BLaER1 treated with 17β-estradiol and CSF1 and Interleukin-3, amounts not matched to agents 10 nM and 100 nM (cell line): ENCODE data around the gene DPP10.

ENCODE experiments used
- H3K27ac ChIP-seq, 11 experiments: shearing (Covaris generic); formaldehyde crosslinking; 2 replicates each; pipeline ENCODE4 v1.8.1; 2022
- H3K27me3 ChIP-seq, 11 experiments: shearing (Covaris generic); formaldehyde crosslinking; 2 replicates each; pipeline ENCODE4 v1.8.1; 2022
- H3K36me3 ChIP-seq, 11 experiments: shearing (Covaris generic); formaldehyde crosslinking; 2 replicates each; pipeline ENCODE4 v1.8.1; 2022
- H3K4me1 ChIP-seq, 10 experiments: shearing (Covaris generic); formaldehyde crosslinking; 2 replicates each; pipeline ENCODE4 v1.8.1; 2022
- H3K4me2 ChIP-seq, 11 experiments: shearing (Covaris generic); formaldehyde crosslinking; 2 replicates each; pipeline ENCODE4 v1.8.1; 2022
- H3K4me3 ChIP-seq, 10 experiments: shearing (Covaris generic); formaldehyde crosslinking; 2 replicates each; pipeline ENCODE4 v1.8.1; 2022
- H3K9ac ChIP-seq, 11 experiments: shearing (Covaris generic); formaldehyde crosslinking; 2 replicates each; pipeline ENCODE4 v1.8.1; 2022
- H3K9me3 ChIP-seq, 11 experiments: shearing (Covaris generic); formaldehyde crosslinking; replicated peaks in 1 of 11; 2 replicates each; pipeline ENCODE4 v1.8.1; 2022
- H4K20me1 ChIP-seq, 11 experiments: shearing (Covaris generic); formaldehyde crosslinking; 2 replicates each; pipeline ENCODE4 v1.8.1; 2022
- Cebpa-rat ChIP-seq, 11 experiments: shearing (Covaris generic); IDR thresholded peaks; 2 replicates each; pipeline ENCODE4 v1.8.1; 2022

Gene DPP10

GRCh38 chr2:115558725-115559124, 1116.3 kb downstream of the DPP10 start:
- H3K4me1 ChIP-seq = no peaks in the 10 kb centered on the region
- no peak for TF ChIP-seq Cebpa-rat (IDR thresholded peaks at IDR 0.05)
- no peaks in the 10 kb centered on the region for H3K27me3 ChIP-seq
- H3K4me2 ChIP-seq = no peak overlapping the region
- H3K9me3 ChIP-seq = no peaks in the 10 kb centered on the region
- H3K9ac ChIP-seq = no peak overlapping the region
- no peak overlapping the region for H3K4me3 ChIP-seq
- no peak overlapping the region for H3K27ac ChIP-seq
- H3K36me3 ChIP-seq = no peaks in the 10 kb centered on the region
- no peaks in the 10 kb centered on the region for H4K20me1 ChIP-seq

GRCh38 chr2:115560666-115561065, 1118.2 kb downstream of the DPP10 start:
- H3K36me3 ChIP-seq = no peaks in the 10 kb centered on the region
- TF ChIP-seq Cebpa-rat (IDR thresholded peaks at IDR 0.05) = no peak
- H3K27me3 ChIP-seq = no peaks in the 10 kb centered on the region
- H3K4me1 ChIP-seq = no peaks in the 10 kb centered on the region
- no peak overlapping the region for H3K27ac ChIP-seq
- H3K4me2 ChIP-seq = no peak overlapping the region
- no peak overlapping the region for H3K4me3 ChIP-seq
- no peaks in the 10 kb centered on the region for H3K9me3 ChIP-seq
- no peak overlapping the region for H3K9ac ChIP-seq
- H4K20me1 ChIP-seq = no peaks in the 10 kb centered on the region

- no peak for TF ChIP-seq Cebpa-rat (IDR thresholded peaks at IDR 0.05)
- no peak overlapping the region for H3K4me3 ChIP-seq
- H3K9me3 ChIP-seq = no peaks in the 10 kb centered on the region
- H3K27me3 ChIP-seq = no peaks in the 10 kb centered on the region
- no peaks in the 10 kb centered on the region for H3K36me3 ChIP-seq
- no peaks in the 10 kb centered on the region for H3K4me1 ChIP-seq
- no peak overlapping the region for H3K9ac ChIP-seq
- H3K27ac ChIP-seq = no peak overlapping the region
- H4K20me1 ChIP-seq = no peaks in the 10 kb centered on the region
- H3K4me2 ChIP-seq = no peak overlapping the region
These were observed 1126.2 kb downstream of the DPP10 start for GRCh38 chr2:115568643-115569042.

GRCh38 chr2:115569547-115569946, 1127.1 kb downstream of the DPP10 start:
- Histone ChIP-seq H3K36me3 (no peaks in the 10 kb centered on the region), H3K27ac (no peak overlapping the region), H3K9me3 (no peaks in the 10 kb centered on the region), H3K4me3 (no peak overlapping the region), H4K20me1 (no peaks in the 10 kb centered on the region), H3K4me1 (no peaks in the 10 kb centered on the region), H3K9ac (no peak overlapping the region), H3K27me3 (no peaks in the 10 kb centered on the region), H3K4me2 (no peak overlapping the region)
- no peak for TF ChIP-seq Cebpa-rat (IDR thresholded peaks at IDR 0.05)

GRCh38 chr2:115572746-115573145, 1130.3 kb downstream of the DPP10 start:
- H4K20me1 ChIP-seq = no peaks in the 10 kb centered on the region
- no peak overlapping the region for H3K4me3 ChIP-seq

GRCh38 chr2:115573756-115574155, 1131.3 kb downstream of the DPP10 start:
- Histone ChIP-seq H3K4me3 (no peak overlapping the region), H3K9me3 (no peaks in the 10 kb centered on the region), H3K9ac (no peak overlapping the region), H4K20me1 (no peaks in the 10 kb centered on the region), H3K36me3 (no peaks in the 10 kb centered on the region), H3K4me2 (no peak overlapping the region), H3K27ac (no peak overlapping the region), H3K27me3 (no peaks in the 10 kb centered on the region), H3K4me1 (no peaks in the 10 kb centered on the region)
- no peak for TF ChIP-seq Cebpa-rat (IDR thresholded peaks at IDR 0.05)

More at GRCh38 chr2:115572746-115573145, 1130.3 kb downstream of the DPP10 start:
- H3K27ac ChIP-seq = no peak overlapping the region
- H3K4me1 ChIP-seq = no peaks in the 10 kb centered on the region
- H3K9ac ChIP-seq = no peak overlapping the region
- H3K9me3 ChIP-seq = no peaks in the 10 kb centered on the region
- no peak for TF ChIP-seq Cebpa-rat (IDR thresholded peaks at IDR 0.05)
- H3K4me2 ChIP-seq = no peak overlapping the region
- H3K36me3 ChIP-seq = no peaks in the 10 kb centered on the region
- no peaks in the 10 kb centered on the region for H3K27me3 ChIP-seq

GRCh38 chr2:115574667-115575066, 1132.2 kb downstream of the DPP10 start:
- no peak overlapping the region for H3K4me2 ChIP-seq
- no peak overlapping the region for H3K9ac ChIP-seq

GRCh38 chr2:115580784-115581183, 1138.3 kb downstream of the DPP10 start:
- no peaks in the 10 kb centered on the region for H3K27me3 ChIP-seq
- H3K4me2 ChIP-seq = no peak overlapping the region
- H4K20me1 ChIP-seq = no peaks in the 10 kb centered on the region
- H3K4me1 ChIP-seq = no peaks in the 10 kb centered on the region
- no peaks in the 10 kb centered on the region for H3K9me3 ChIP-seq
- no peaks in the 10 kb centered on the region for H3K36me3 ChIP-seq
- no peak overlapping the region for H3K4me3 ChIP-seq
- H3K27ac ChIP-seq = no peak overlapping the region
- TF ChIP-seq Cebpa-rat (IDR thresholded peaks at IDR 0.05) = no peak
- H3K9ac ChIP-seq = no peak overlapping the region

More at GRCh38 chr2:115574667-115575066, 1132.2 kb downstream of the DPP10 start:
- Histone ChIP-seq H3K9me3 (no peaks in the 10 kb centered on the region), H3K4me3 (no peak overlapping the region), H3K27ac (no peak overlapping the region), H3K36me3 (no peaks in the 10 kb centered on the region), H3K4me1 (no peaks in the 10 kb centered on the region), H3K27me3 (no peaks in the 10 kb centered on the region), H4K20me1 (no peaks in the 10 kb centered on the region)
- TF ChIP-seq Cebpa-rat (IDR thresholded peaks at IDR 0.05) = no peak

- H3K27me3 ChIP-seq = no peaks in the 10 kb centered on the region
- no peaks in the 10 kb centered on the region for H4K20me1 ChIP-seq
- H3K4me3 ChIP-seq = no peak overlapping the region
- H3K27ac ChIP-seq = no peak overlapping the region
- no peak overlapping the region for H3K9ac ChIP-seq
- no peaks in the 10 kb centered on the region for H3K36me3 ChIP-seq
- no peaks in the 10 kb centered on the region for H3K9me3 ChIP-seq
- no peak overlapping the region for H3K4me2 ChIP-seq
- no peaks in the 10 kb centered on the region for H3K4me1 ChIP-seq
- no peak for TF ChIP-seq Cebpa-rat (IDR thresholded peaks at IDR 0.05)
These were observed 1142.1 kb downstream of the DPP10 start for GRCh38 chr2:115584507-115584906.

GRCh38 chr2:115596659-115597375, 1154.4 kb downstream of the DPP10 start:
- Histone ChIP-seq H3K36me3 (no peaks in the 10 kb centered on the region), H3K9me3 (peaks cover 0 to 17% (median 8%) of the 10 kb centered on the region in 11 experiments; a peak in 12 of 22 replicates), H4K20me1 (no peaks in the 10 kb centered on the region), H3K4me2 (no peak overlapping the region), H3K4me3 (no peak overlapping the region), H3K4me1 (no peaks in the 10 kb centered on the region), H3K27me3 (no peaks in the 10 kb centered on the region), H3K9ac (no peak overlapping the region), H3K27ac (no peak overlapping the region)
- no peak for TF ChIP-seq Cebpa-rat (IDR thresholded peaks at IDR 0.05)
